Measurements from ENCODE around the gene VPS35L. TPM values are rescaled to one million over a fixed set of nuclear protein-coding genes. Genes with fewer than 3 reads are reported as not detected.

The VPS35L gene, protein sequence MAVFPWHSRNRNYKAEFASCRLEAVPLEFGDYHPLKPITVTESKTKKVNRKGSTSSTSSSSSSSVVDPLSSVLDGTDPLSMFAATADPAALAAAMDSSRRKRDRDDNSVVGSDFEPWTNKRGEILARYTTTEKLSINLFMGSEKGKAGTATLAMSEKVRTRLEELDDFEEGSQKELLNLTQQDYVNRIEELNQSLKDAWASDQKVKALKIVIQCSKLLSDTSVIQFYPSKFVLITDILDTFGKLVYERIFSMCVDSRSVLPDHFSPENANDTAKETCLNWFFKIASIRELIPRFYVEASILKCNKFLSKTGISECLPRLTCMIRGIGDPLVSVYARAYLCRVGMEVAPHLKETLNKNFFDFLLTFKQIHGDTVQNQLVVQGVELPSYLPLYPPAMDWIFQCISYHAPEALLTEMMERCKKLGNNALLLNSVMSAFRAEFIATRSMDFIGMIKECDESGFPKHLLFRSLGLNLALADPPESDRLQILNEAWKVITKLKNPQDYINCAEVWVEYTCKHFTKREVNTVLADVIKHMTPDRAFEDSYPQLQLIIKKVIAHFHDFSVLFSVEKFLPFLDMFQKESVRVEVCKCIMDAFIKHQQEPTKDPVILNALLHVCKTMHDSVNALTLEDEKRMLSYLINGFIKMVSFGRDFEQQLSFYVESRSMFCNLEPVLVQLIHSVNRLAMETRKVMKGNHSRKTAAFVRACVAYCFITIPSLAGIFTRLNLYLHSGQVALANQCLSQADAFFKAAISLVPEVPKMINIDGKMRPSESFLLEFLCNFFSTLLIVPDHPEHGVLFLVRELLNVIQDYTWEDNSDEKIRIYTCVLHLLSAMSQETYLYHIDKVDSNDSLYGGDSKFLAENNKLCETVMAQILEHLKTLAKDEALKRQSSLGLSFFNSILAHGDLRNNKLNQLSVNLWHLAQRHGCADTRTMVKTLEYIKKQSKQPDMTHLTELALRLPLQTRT
- 54.6 and 61.3 TPM in 2 replicates for total RNA-seq (2014; rRNA removed; shearing (Covaris generic))
- polyA plus RNA-seq (2016; fragmentation: Nextera tagmentation; extraction: Ambion mirVana) = 48.0 and 49.7 TPM in 2 replicates
- long read RNA-seq, transcript VPS35L-203 (31 exons, 3,855 nt) = major isoform, 12 of 21 reads
- long read RNA-seq, partial matches to known transcripts = 5 of 21 reads
- long read RNA-seq, other reads (novel, unspliced or antisense) = 4 of 21 reads

DNA sequence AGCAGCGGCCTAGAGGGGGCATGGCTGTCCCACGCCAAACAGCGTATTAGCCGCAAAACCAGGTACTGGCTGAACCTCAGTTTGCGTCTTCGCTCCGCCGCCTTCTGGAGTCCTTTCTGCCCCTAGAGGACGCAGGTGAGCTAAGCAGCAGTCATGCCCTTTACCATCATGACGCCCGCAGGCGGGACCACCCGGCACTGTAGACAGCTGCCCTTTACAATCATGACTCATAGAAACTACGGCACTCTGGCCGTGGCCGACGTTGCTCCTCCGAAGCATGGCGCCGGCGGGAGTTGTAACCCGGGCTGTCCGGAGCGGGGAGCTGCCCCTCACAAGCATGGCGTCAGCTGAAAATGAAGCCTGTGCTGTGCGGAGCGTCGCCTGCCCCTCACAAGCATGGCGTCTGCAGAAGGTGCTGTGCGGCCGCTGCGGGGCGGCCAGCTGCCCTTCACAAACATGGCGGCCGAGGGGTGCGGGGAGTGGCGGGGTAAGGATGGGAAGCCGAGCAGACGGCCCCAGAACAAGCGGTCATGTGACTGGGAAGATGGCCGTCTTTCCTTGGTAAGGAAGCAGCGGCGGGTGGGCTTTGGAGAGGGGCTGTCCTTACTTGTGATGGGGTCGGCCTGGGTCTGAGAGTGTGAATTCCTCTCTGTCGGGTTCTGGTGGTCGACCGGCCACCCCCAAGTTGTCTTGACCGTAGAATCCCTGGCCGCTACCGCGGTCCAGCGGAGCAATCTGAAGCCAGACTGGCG, at the start of gene VPS35L:
Gene VPS35L (plus strand): TSS at position 518 of the 752 bp plus-strand sequence. CDS start 27 bp downstream, at position 545.
- Histone ChIP-seq H3K27me3 (ENCODE audit: insufficient read depth) (no peaks in the 10 kb centered on the region), H3K36me3 (ENCODE audit: insufficient read depth) (0 out of 2 replicates have a peak, but pooled peaks cover 5% of the 10 kb centered on the region), H3K9me2 (ENCODE audit: insufficient read depth) (no peaks in the 10 kb centered on the region), H2AFZ (peak within 1 kb of the TSS; percentile 88), H3K4me2 (peak within 1 kb of the TSS; percentile 84), H3K79me2 (replicated peaks; ENCODE audit: insufficient read depth) (peaks cover 25% of the 10 kb centered on the region), H3K4me1 (ENCODE audit: insufficient read depth) (no peaks in the 10 kb centered on the region), H3K27ac (ENCODE audit: low read depth) (peak within 1 kb of the TSS; percentile 97), H3K4me3 (peak within 1 kb of the TSS; percentile 85), H3F3A (replicated peaks; ENCODE audit: low read depth) (0 out of 2 replicates have a peak, but pooled peaks cover 3% of the 10 kb centered on the region), H4K20me1 (replicated peaks; ENCODE audit: insufficient read depth) (no peaks in the 10 kb centered on the region)
- Mint-ChIP-seq H3K4me1 (peaks cover 12% of the 10 kb centered on the region), H3K27ac (peak within 1 kb of the TSS; percentile 98), H3K4me3 (peak within 1 kb of the TSS; percentile 92), H3K9me3 (no peaks in the 10 kb centered on the region), H3K36me3 (ENCODE audit: low read depth) (peaks cover 6% of the 10 kb centered on the region; the same call in 2 of the 3 replicates), H3K27me3 (ENCODE audit: insufficient read depth, low read depth, poor library complexity) (peaks cover 11% of the 10 kb centered on the region)
- DNase-seq (ENCODE audit: low spot score) = peak; percentile 98
- ATAC-seq = peak; percentile 92
- no peak for TF ChIP-seq JUNB (IDR thresholded peaks at IDR 0.05; ENCODE audit: unreplicated experiment)
- TF ChIP-seq CREB1 (CRISPR knock-in tag; IDR thresholded peaks at IDR 0.05; ENCODE audit: low read depth) = peak; percentile 87
- no peak for TF ChIP-seq ZNF331 (CRISPR knock-in tag; IDR thresholded peaks at IDR 0.05; ENCODE audit: low read depth)
- TF ChIP-seq EZH2phosphoT487 (IDR thresholded peaks at IDR 0.05; ENCODE audit: unreplicated experiment) = no peak
- TF ChIP-seq ETS1 (IDR thresholded peaks at IDR 0.05) = peak; percentile 96
- no peak for TF ChIP-seq ZNF462 (CRISPR knock-in tag; IDR thresholded peaks at IDR 0.05)
- TF ChIP-seq, protein P1, sequence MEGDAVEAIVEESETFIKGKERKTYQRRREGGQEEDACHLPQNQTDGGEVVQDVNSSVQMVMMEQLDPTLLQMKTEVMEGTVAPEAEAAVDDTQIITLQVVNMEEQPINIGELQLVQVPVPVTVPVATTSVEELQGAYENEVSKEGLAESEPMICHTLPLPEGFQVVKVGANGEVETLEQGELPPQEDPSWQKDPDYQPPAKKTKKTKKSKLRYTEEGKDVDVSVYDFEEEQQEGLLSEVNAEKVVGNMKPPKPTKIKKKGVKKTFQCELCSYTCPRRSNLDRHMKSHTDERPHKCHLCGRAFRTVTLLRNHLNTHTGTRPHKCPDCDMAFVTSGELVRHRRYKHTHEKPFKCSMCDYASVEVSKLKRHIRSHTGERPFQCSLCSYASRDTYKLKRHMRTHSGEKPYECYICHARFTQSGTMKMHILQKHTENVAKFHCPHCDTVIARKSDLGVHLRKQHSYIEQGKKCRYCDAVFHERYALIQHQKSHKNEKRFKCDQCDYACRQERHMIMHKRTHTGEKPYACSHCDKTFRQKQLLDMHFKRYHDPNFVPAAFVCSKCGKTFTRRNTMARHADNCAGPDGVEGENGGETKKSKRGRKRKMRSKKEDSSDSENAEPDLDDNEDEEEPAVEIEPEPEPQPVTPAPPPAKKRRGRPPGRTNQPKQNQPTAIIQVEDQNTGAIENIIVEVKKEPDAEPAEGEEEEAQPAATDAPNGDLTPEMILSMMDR (conservative IDR thresholded peaks at IDR 0.05; ENCODE audit: low read depth in 2 of 2) = peak; percentile 67 to 80
- TF ChIP-seq POLR2AphosphoS5 (IDR thresholded peaks at IDR 0.05; ENCODE audit: low read depth) = peak; percentile 61
- TF ChIP-seq STAT1 (IDR thresholded peaks at IDR 0.05; ENCODE audit: unreplicated experiment) = no peak
- no peak for TF ChIP-seq NANOG (IDR thresholded peaks at IDR 0.05; ENCODE audit: borderline replicate concordance)
- peak; percentile 89; the same call in 1 of the 2 replicates for TF ChIP-seq ZNF114 (CRISPR knock-in tag; IDR thresholded peaks at IDR 0.05)
- no peak for TF ChIP-seq EZH2 (IDR thresholded peaks at IDR 0.05; ENCODE audit: low read depth, unreplicated experiment)
